Measurements from ENCODE around the gene LRRC38. TPM values are rescaled to one million over a fixed set of nuclear protein-coding genes. Genes with fewer than 3 reads are reported as not detected.

Gene LRRC38
- total and polyA plus RNA-seq, 8 donors, result 0.30 to 0.37 TPM; not detected in 6

DNA sequence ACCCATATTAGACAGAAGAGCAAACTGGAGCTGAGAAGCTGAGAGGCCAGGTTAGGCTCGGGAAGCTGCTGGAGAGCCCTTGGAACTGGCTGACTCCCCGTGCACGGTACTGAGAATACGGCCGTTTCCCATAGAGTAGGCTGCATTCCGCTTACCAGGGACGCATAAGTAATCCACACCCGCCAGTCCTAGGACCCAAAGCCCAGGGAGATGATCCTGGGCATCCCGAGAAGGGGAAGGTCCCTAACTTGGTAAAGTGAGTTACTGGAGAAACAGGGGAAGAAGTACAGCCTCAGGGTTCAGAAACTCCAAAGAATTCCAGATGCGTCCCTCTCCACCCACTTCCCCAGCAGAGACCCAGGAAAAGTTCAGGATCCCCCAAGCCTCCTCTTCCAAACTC is 1.3 kb downstream of the LRRC38 start:
- Histone ChIP-seq H3K4me1 (peaks cover 0 to 17% (median 9%) of the 10 kb centered on the region in 4 donors), H3K4me3 (no peak overlapping the region), H3K27me3 (peaks cover 15 to 88% (median 40%) of the 10 kb centered on the region in 3 donors), H3K27ac (no peak overlapping the region), H3K9me3 (no peaks in the 10 kb centered on the region), H3K36me3 (no peaks in the 10 kb centered on the region)
- no peak for TF ChIP-seq POLR2AphosphoS5 (IDR thresholded peaks at IDR 0.05)
- TF ChIP-seq POLR2A (IDR thresholded peaks at IDR 0.05), result no peak
- no peak for TF ChIP-seq EP300 (IDR thresholded peaks at IDR 0.05)
- TF ChIP-seq, protein P1, sequence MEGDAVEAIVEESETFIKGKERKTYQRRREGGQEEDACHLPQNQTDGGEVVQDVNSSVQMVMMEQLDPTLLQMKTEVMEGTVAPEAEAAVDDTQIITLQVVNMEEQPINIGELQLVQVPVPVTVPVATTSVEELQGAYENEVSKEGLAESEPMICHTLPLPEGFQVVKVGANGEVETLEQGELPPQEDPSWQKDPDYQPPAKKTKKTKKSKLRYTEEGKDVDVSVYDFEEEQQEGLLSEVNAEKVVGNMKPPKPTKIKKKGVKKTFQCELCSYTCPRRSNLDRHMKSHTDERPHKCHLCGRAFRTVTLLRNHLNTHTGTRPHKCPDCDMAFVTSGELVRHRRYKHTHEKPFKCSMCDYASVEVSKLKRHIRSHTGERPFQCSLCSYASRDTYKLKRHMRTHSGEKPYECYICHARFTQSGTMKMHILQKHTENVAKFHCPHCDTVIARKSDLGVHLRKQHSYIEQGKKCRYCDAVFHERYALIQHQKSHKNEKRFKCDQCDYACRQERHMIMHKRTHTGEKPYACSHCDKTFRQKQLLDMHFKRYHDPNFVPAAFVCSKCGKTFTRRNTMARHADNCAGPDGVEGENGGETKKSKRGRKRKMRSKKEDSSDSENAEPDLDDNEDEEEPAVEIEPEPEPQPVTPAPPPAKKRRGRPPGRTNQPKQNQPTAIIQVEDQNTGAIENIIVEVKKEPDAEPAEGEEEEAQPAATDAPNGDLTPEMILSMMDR (IDR thresholded peaks at IDR 0.05), result no peak
- intact Hi-C loops (cut with DNase I; ENCODE audit: low total_unique reads), result no loop called here
- 6 to 15% (median 9%) methylated on average over 9 to 10 of the region's 10 CpGs for WGBS, 5 donors
- no peak for DNase-seq

DNA sequence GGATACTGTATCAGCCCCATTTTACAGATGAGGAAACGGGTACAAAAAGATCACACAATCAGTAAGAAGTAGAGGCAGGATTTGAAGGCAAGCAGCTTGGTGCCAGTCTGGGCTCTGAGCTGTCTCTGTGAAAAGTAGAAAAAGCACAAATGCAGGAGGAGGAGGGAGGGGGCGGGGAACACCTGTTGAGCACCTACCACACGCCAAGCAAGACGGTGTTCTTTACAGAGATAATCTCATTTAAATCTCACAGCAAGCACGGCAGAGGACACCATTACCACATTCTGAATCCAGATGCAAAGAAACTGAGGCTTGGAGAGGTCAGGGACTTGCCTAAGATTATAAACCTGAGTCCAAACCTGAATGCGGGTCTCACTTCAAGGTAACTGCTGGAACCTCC is 3.3 kb downstream of the LRRC38 start:
- Histone ChIP-seq H3K4me3 (no peak overlapping the region), H3K4me1 (peaks cover 0 to 17% (median 9%) of the 10 kb centered on the region in 4 donors), H3K27me3 (peaks cover 15 to 89% (median 38%) of the 10 kb centered on the region in 3 donors), H3K9me3 (no peaks in the 10 kb centered on the region), H3K27ac (no peak overlapping the region), H3K36me3 (no peaks in the 10 kb centered on the region)
- DNase-seq, result no peak
- TF ChIP-seq POLR2AphosphoS5 (IDR thresholded peaks at IDR 0.05) (no peak), POLR2A (IDR thresholded peaks at IDR 0.05) (no peak), EP300 (IDR thresholded peaks at IDR 0.05) (no peak)
- TF ChIP-seq, protein P1 (IDR thresholded peaks at IDR 0.05), result no peak
- intact Hi-C loops (cut with DNase I; ENCODE audit: low total_unique reads), result no loop called here
- WGBS, 5 donors, result 55 to 63% (median 57%) methylated on average over 6 of the region's 6 CpGs

DNA sequence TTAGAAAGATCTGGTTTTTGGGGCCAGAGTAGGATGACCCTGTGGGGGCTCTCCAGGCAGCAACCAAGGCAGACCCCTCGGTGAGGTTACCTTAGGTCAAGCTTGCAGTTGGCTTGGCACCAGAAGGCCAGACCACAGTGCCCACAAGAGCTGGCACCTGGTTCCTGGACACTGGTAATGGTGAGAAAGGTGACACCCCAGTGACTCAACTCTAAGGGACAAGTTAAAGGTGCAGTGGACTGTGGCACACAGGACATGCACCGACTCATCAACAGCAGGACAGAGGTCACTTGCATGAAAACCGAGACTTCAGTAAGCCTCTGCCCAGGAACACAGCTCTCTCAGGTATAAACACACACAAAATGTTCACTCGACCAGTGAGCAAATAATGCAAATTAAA is 6.7 kb downstream of the LRRC38 start:
- H3K27me3 ChIP-seq, result peaks cover 0 to 85% (median 16%) of the 10 kb centered on the region in 3 donors
- intact Hi-C loops (cut with DNase I; ENCODE audit: low total_unique reads), result no loop called here
- TF ChIP-seq EP300 (IDR thresholded peaks at IDR 0.05) (no peak), POLR2A (IDR thresholded peaks at IDR 0.05) (no peak), POLR2AphosphoS5 (IDR thresholded peaks at IDR 0.05) (no peak)
- TF ChIP-seq, protein P1 (IDR thresholded peaks at IDR 0.05), result no peak
- no peaks in the 10 kb centered on the region for H3K36me3 ChIP-seq
- H3K4me1 ChIP-seq, result peaks cover 0 to 4% (median 0%) of the 10 kb centered on the region in 4 donors
- H3K4me3 ChIP-seq, result no peak overlapping the region
- WGBS, 5 donors, result 75 to 88% (median 79%) methylated on average over 4 of the region's 4 CpGs
- no peak overlapping the region for H3K27ac ChIP-seq
- H3K9me3 ChIP-seq, result no peaks in the 10 kb centered on the region
- DNase-seq, result no peak

DNA sequence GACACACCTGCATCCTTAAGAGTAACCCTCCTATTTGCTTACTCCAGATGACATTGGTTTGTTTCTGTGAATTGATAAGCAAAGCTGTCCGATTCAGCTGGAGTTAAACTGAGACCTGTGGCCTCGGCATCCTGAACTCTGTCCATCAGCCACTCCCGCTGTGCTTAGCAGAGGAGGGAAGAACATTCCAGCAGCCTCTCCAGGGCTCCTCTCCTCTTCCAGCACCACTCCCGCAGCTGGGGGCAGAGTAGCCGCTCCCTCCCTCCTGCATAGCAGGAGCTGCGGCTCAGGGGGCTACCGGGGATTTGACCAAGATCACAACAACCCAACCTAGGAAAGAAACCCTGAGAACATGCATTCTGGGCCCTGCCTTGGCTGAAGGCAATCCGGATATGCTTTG is 8.8 kb downstream of the LRRC38 start:
- DNase-seq, result no peak
- H3K27ac ChIP-seq, result no peak overlapping the region
- 13 to 28% (median 17%) methylated on average over 8 of the region's 8 CpGs for WGBS, 5 donors
- no peaks in the 10 kb centered on the region for H3K36me3 ChIP-seq
- no peaks in the 10 kb centered on the region for H3K9me3 ChIP-seq
- TF ChIP-seq POLR2A (IDR thresholded peaks at IDR 0.05), result no peak
- no peak for TF ChIP-seq POLR2AphosphoS5 (IDR thresholded peaks at IDR 0.05)
- TF ChIP-seq, protein P1 (IDR thresholded peaks at IDR 0.05), result no peak
- TF ChIP-seq EP300 (IDR thresholded peaks at IDR 0.05), result no peak
- H3K27me3 ChIP-seq, result peaks cover 0 to 71% (median 9%) of the 10 kb centered on the region in 3 donors
- no peak overlapping the region for H3K4me3 ChIP-seq
- peaks cover 0 to 4% (median 0%) of the 10 kb centered on the region in 4 donors for H3K4me1 ChIP-seq
- intact Hi-C loops (cut with DNase I; ENCODE audit: low total_unique reads), result no loop called here
